Measurements from ENCODE around the gene IRX4.

The IRX4 gene

GRCh38 chr5:1850324-1851154 is 32.2 kb downstream of the IRX4 start:
- no peak for TF ChIP-seq USF1 (IDR thresholded peaks at IDR 0.05)
- TF ChIP-seq TAF1 (IDR thresholded peaks at IDR 0.05; ENCODE audit: low read depth) = no peak
- TF ChIP-seq MAX (IDR thresholded peaks at IDR 0.05) = no peak
- no peak for TF ChIP-seq ZBTB7A (IDR thresholded peaks at IDR 0.05; ENCODE audit: low read depth)
- no peak for TF ChIP-seq TEAD4 (IDR thresholded peaks at IDR 0.05)

GRCh38 chr5:1847611-1848010 is 35.1 kb downstream of the IRX4 start:
- no peak for TF ChIP-seq EP300 (IDR thresholded peaks at IDR 0.05; ENCODE audit: borderline replicate concordance)
- no peak for TF ChIP-seq REST (IDR thresholded peaks at IDR 0.05; ENCODE audit: low read depth)
- TF ChIP-seq TEAD4 (IDR thresholded peaks at IDR 0.05) = no peak
- no peak for TF ChIP-seq CEBPB (IDR thresholded peaks at IDR 0.05)
- TF ChIP-seq RAD21 (IDR thresholded peaks at IDR 0.05; ENCODE audit: low read depth) = no peak
- TF ChIP-seq MAX (IDR thresholded peaks at IDR 0.05) = no peak
- no peak for TF ChIP-seq TCF12 (IDR thresholded peaks at IDR 0.05; ENCODE audit: low read depth)

- TF ChIP-seq CREB1 (IDR thresholded peaks at IDR 0.05; ENCODE audit: low read depth) = no peak
- TF ChIP-seq REST (IDR thresholded peaks at IDR 0.05; ENCODE audit: low read depth) = no peak
- no peak for TF ChIP-seq YY1 (IDR thresholded peaks at IDR 0.05; ENCODE audit: low read depth)
- no peak for TF ChIP-seq TAF1 (IDR thresholded peaks at IDR 0.05; ENCODE audit: low read depth)
Measured at GRCh38 chr5:1847056-1847455, 35.7 kb downstream of the IRX4 start.

DNA sequence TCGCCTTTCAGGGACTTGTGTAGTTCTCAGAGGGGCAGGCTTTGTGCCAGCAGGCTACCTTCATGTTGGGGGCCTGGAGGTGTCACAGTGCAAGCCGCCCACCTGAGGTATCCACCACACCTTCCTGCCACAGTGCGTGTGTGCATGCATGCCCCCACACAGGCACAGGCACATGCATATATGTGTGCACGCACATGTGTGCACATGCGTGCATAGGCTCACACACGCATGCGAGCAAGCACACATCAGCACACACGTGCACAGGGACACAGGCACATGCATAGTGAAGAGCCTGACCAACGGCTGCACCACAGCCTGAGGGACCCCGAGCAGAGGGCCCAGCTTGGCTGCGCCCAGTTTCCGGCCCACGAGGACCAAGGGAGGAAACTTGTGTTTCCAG is 36.1 kb downstream of the IRX4 start:
- TF ChIP-seq FOXM1 (IDR thresholded peaks at IDR 0.05; ENCODE audit: borderline replicate concordance, low read depth) = no peak
- TF ChIP-seq REST (IDR thresholded peaks at IDR 0.05; ENCODE audit: low read depth) = no peak
- TF ChIP-seq TEAD4 (IDR thresholded peaks at IDR 0.05) = no peak
- TF ChIP-seq CEBPB (IDR thresholded peaks at IDR 0.05) = no peak
- TF ChIP-seq RAD21 (IDR thresholded peaks at IDR 0.05; ENCODE audit: low read depth) = no peak
- TF ChIP-seq EGR1 (IDR thresholded peaks at IDR 0.05) = no peak
- TF ChIP-seq TCF12 (IDR thresholded peaks at IDR 0.05; ENCODE audit: low read depth) = no peak
- TF ChIP-seq EP300 (IDR thresholded peaks at IDR 0.05; ENCODE audit: borderline replicate concordance) = no peak
- no peak for TF ChIP-seq ZBTB7A (IDR thresholded peaks at IDR 0.05; ENCODE audit: low read depth)
- TF ChIP-seq CREB1 (IDR thresholded peaks at IDR 0.05; ENCODE audit: low read depth) = no peak

GRCh38 chr5:1845696-1846095 is 37.0 kb downstream of the IRX4 start:
- TF ChIP-seq CREB1 (IDR thresholded peaks at IDR 0.05; ENCODE audit: low read depth) (no peak), RAD21 (IDR thresholded peaks at IDR 0.05; ENCODE audit: low read depth) (no peak), MAX (IDR thresholded peaks at IDR 0.05) (no peak), USF1 (IDR thresholded peaks at IDR 0.05) (no peak), CEBPB (IDR thresholded peaks at IDR 0.05) (no peak), TCF12 (IDR thresholded peaks at IDR 0.05; ENCODE audit: low read depth) (no peak), TEAD4 (IDR thresholded peaks at IDR 0.05) (no peak), EGR1 (IDR thresholded peaks at IDR 0.05) (no peak), TAF1 (IDR thresholded peaks at IDR 0.05; ENCODE audit: low read depth) (no peak), ZBTB7A (IDR thresholded peaks at IDR 0.05; ENCODE audit: low read depth) (no peak), YY1 (IDR thresholded peaks at IDR 0.05; ENCODE audit: low read depth) (no peak), EP300 (IDR thresholded peaks at IDR 0.05; ENCODE audit: borderline replicate concordance) (no peak), NFIC (IDR thresholded peaks at IDR 0.05) (no peak), FOXM1 (IDR thresholded peaks at IDR 0.05; ENCODE audit: borderline replicate concordance, low read depth) (no peak), REST (IDR thresholded peaks at IDR 0.05; ENCODE audit: low read depth) (no peak)
